OCI-LY7 (cell line): ENCODE results near the gene RAPGEF3. TPM values are rescaled to one million over a fixed set of nuclear protein-coding genes. Genes with fewer than 3 reads are reported as not detected.

ENCODE experiments used
- BruUV-seq: library from RNA; stranded (reverse); fragments of 400-500 nt; replicated peaks from 2 replicates; lab custom pipeline; 2021; lab: Mats Ljungman, UMichigan
- CTCF ChIA-PET: fragments of 300-600 bp; sonication (Branson Sonifier 250); formaldehyde crosslinking; loops from one replicate; lab custom pipeline; 2022; ENCODE audit warnings: antibody characterized with exemption; ENCODE audit not compliant: unreplicated experiment; lab: Charles Lee
- POLR2A ChIA-PET: fragments of 300-600 bp; sonication (Branson Sonifier 250); formaldehyde crosslinking; loops from one replicate; lab custom pipeline; 2022; ENCODE audit warnings: antibody characterized with exemption; lab: Charles Lee
- DNase-seq: peaks from one replicate; pipeline ENCODE4 v3.0.0-alpha.2; 2015; ENCODE audit warnings: low spot score
- H2AFZ ChIP-seq: fragments of 200-600 bp; sonication (generic), shearing (Covaris generic); 2 replicates; pipeline ENCODE4 v1.6.1; 2014; ENCODE audit warnings: mild to moderate bottlenecking, antibody characterized with exemption, low read length, moderate library complexity
- H3K27ac ChIP-seq: fragments of 200-600 bp; sonication (generic); 2 replicates; pipeline ENCODE4 v1.5.1; 2014; ENCODE audit warnings: mixed run types, low read depth, mild to moderate bottlenecking, moderate library complexity, low read length, inconsistent platforms; ENCODE audit not compliant: poor library complexity, severe bottlenecking
- H3K36me3 ChIP-seq: fragments of 200-600 bp; sonication (generic); 2 replicates; pipeline ENCODE4 v1.6.1; 2014; ENCODE audit warnings: mild to moderate bottlenecking, antibody characterized with exemption, low read length, moderate library complexity, mixed read lengths; ENCODE audit not compliant: insufficient read depth
- H3K4me1 ChIP-seq: fragments of 200-600 bp; sonication (generic); 2 replicates; pipeline ENCODE4 v1.5.1; 2014; ENCODE audit warnings: mild to moderate bottlenecking, low read length; ENCODE audit not compliant: insufficient read depth, poor library complexity, severe bottlenecking
- H3K4me2 ChIP-seq: fragments of 200-600 bp; sonication (generic); 2 replicates; pipeline ENCODE4 v1.6.1; 2014; ENCODE audit warnings: mild to moderate bottlenecking, low read length
- H3K4me3 ChIP-seq: fragments of 200-600 bp; sonication (generic); 2 replicates; pipeline ENCODE4 v1.5.1; 2014; ENCODE audit warnings: mild to moderate bottlenecking, low read depth, low read length; ENCODE audit not compliant: poor library complexity, severe bottlenecking
- H3K79me2 ChIP-seq: fragments of 200-600 bp; sonication (generic); 2 replicates; pipeline ENCODE4 v1.6.1; 2016; ENCODE audit warnings: low read depth, mild to moderate bottlenecking, low read length, moderate library complexity, mixed read lengths; ENCODE audit not compliant: insufficient read depth
- H3K9me2 ChIP-seq: fragments of 200-600 bp; sonication (generic); 2 replicates; pipeline ENCODE4 v1.6.1; 2016; ENCODE audit warnings: mild to moderate bottlenecking, low read length, mixed read lengths; ENCODE audit not compliant: insufficient read depth
- H3K9me3 ChIP-seq: fragments of 200-600 bp; sonication (generic); 2 replicates; pipeline ENCODE4 v1.6.1; 2014; ENCODE audit warnings: mild to moderate bottlenecking, mixed run types, low read length, mixed read lengths
- H4K20me1 ChIP-seq: fragments of 200-600 bp; sonication (generic); 2 replicates; pipeline ENCODE4 v1.6.1; 2014; ENCODE audit warnings: mild to moderate bottlenecking, antibody characterized with exemption, low read length, moderate library complexity, mixed read lengths; ENCODE audit not compliant: insufficient read depth
- EZH2phosphoT487 ChIP-seq: fragments of 200-600 bp; sonication (generic); IDR thresholded peaks from 2 replicates; pipeline ENCODE4 v1.6.1; 2018; ENCODE audit warnings: low read depth, borderline replicate concordance, mild to moderate bottlenecking, mixed run types, antibody characterized with exemption, low read length, moderate library complexity, mixed read lengths
- intact Hi-C: fragments of 100-400 bp; cut with micrococcal nuclease; formaldehyde crosslinking; loops from one replicate; pipeline ENCODE4 v1.10.0; 2022; ENCODE audit not compliant: unreplicated experiment
- total RNA-seq, 2 experiments: library from RNA; depleted of rRNA in 1 of 2; stranded (reverse); fragments of >200 nt in 1 of 2; shearing (Covaris generic) in 1 of 2; gene quantifications; 2 replicates each; pipeline ENCODE4 v1.2.3, GENCODE V29; 2014 to 2022
- TF ChIP-seq, protein P1 (sequence below): fragments of 200-600 bp; sonication (generic); conservative IDR thresholded peaks from 2 replicates; pipeline ENCODE4 v1.5.1; 2014; ENCODE audit warnings: mild to moderate bottlenecking, antibody characterized with exemption, low read length, moderate library complexity, mixed read lengths

The RAPGEF3 gene
- total RNA-seq, 2 experiments from 2014 or later, result 0.69 to 4.7 TPM

DNA sequence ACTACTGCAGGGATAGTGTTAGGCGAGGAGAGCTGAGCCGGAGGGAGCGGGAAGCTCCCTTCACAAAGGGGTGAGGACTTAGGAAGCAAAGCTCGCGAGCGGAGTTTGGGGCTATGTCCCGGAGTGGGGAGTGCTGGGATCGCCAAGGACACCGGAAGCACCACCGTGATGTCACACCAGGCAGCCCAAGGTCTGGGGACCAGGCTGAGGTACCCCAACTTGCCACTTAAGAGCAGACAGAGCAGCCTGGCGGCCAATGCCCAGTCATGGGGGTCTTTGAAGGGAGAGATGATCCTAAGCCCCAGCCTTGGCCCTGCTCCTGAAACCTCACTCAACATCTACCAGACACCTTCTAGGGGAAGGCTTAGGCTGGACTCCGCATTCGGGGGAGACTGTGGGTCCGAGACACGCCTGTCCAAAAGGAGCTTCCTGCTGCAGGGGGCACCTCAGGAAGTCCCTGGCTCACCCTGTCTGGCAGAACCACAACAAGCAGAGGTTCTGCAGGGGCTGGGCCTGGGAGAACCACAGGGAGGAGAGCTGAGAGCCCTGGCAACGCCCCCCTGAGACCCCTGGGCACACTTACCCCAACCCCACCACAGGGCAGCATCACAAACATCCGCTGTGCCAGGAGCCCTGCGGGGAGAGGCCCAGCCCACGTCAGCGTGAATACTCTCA is 32.1 kb upstream of the RAPGEF3 start:
- peaks cover 92% of the 10 kb centered on the region for H3K36me3 ChIP-seq
- no peaks in the 10 kb centered on the region for H3K9me3 ChIP-seq
- no peak overlapping the region for H3K4me2 ChIP-seq
- TF ChIP-seq, protein P1, sequence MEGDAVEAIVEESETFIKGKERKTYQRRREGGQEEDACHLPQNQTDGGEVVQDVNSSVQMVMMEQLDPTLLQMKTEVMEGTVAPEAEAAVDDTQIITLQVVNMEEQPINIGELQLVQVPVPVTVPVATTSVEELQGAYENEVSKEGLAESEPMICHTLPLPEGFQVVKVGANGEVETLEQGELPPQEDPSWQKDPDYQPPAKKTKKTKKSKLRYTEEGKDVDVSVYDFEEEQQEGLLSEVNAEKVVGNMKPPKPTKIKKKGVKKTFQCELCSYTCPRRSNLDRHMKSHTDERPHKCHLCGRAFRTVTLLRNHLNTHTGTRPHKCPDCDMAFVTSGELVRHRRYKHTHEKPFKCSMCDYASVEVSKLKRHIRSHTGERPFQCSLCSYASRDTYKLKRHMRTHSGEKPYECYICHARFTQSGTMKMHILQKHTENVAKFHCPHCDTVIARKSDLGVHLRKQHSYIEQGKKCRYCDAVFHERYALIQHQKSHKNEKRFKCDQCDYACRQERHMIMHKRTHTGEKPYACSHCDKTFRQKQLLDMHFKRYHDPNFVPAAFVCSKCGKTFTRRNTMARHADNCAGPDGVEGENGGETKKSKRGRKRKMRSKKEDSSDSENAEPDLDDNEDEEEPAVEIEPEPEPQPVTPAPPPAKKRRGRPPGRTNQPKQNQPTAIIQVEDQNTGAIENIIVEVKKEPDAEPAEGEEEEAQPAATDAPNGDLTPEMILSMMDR, result no peak
- no peak for TF ChIP-seq EZH2phosphoT487
- H2AFZ ChIP-seq, result no peak overlapping the region
- H3K4me3 ChIP-seq, result no peak overlapping the region
- no peaks in the 10 kb centered on the region for H3K4me1 ChIP-seq
- no peaks in the 10 kb centered on the region for H3K79me2 ChIP-seq
- POLR2A ChIA-PET, result interaction anchor here (0.6 kb wide), 1 partner anchor 61 kb away, joined by 4 read pairs; no protein-coding TSS in a partner anchor
- DNase-seq, result no peak
- CTCF ChIA-PET, result no interaction called here
- no peak overlapping the region for H3K27ac ChIP-seq
- no TSS peak for BruUV-seq
- no peaks in the 10 kb centered on the region for H3K9me2 ChIP-seq
- H4K20me1 ChIP-seq, result no peaks in the 10 kb centered on the region
- intact Hi-C loops, result no loop called here

DNA sequence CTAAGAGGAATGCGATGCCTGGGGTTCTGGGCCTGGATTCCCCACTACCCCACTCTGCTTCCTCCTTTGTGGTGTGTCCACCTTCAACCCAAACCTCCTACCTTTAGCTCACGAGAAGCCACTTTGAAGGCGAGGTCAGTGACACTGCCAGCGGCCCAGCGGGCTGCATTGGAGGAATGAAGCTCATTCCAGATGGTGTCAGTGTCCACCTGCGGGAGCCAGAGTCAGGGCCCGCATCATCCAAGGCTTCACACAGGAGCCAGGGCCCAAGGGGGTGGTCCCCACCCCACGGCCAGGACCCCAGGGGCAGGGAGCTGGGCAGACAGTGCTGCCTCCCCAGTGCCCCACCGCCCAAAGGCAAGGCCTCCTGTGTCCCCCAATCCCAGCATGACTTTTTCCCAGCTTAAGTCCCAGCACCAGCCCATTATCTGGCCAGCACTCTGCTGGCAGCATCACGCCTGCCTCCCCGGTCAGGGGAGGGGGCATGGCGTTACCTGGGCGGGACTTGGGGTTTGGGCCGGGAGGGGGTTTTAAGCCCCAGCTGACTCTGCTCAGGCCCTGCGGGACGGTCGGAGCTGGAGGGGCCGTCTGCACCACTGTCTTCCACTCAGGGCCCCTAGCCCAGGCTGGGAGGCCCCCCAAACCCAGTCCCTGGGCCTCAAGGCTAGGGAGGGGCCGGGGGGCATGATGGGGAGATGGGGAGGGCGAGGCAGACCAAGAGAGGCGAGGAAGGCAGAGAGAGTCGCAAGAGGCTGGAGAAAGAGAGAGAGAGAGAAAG is 31.2 kb upstream of the RAPGEF3 start:
- ChIA-PET POLR2A (no interaction called here), CTCF (no interaction called here)
- no peaks in the 10 kb centered on the region for H3K4me1 ChIP-seq
- H3K36me3 ChIP-seq, result peaks cover 92% of the 10 kb centered on the region
- no peaks in the 10 kb centered on the region for H3K79me2 ChIP-seq
- no peaks in the 10 kb centered on the region for H3K9me2 ChIP-seq
- DNase-seq, result no peak
- no peak for TF ChIP-seq EZH2phosphoT487
- TF ChIP-seq, protein P1, result no peak
- no peaks in the 10 kb centered on the region for H4K20me1 ChIP-seq
- H3K27ac ChIP-seq, result no peak overlapping the region
- H3K9me3 ChIP-seq, result no peaks in the 10 kb centered on the region
- H3K4me2 ChIP-seq, result no peak overlapping the region
- intact Hi-C loops, result no loop called here
- no peak overlapping the region for H3K4me3 ChIP-seq
- no peak overlapping the region for H2AFZ ChIP-seq
- BruUV-seq, result no TSS peak

DNA sequence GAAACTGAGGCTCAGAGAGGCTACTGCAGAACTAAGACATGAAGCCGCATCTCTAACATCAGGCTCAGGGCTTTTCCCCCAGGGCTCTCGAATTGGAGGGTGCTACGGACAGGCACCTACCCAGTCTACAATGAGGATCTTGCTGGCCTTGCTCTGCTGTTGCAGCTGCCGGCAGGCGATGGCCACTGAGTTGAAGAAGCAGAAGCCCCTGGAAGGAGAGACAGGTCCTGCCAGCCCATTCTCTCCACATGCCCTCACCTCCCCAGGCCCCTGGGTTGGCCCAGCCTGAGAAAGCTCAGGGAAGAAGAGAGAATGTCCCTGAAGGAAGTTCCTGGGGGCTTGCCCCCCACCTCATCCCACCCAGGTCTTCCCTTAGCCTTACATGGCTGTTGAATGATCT is 30.5 kb upstream of the RAPGEF3 start:
- no peak overlapping the region for H2AFZ ChIP-seq
- H3K4me3 ChIP-seq, result no peak overlapping the region
- no peak overlapping the region for H3K4me2 ChIP-seq
- no TSS peak for BruUV-seq
- intact Hi-C loops, result no loop called here
- peaks cover 92% of the 10 kb centered on the region for H3K36me3 ChIP-seq
- no peaks in the 10 kb centered on the region for H3K79me2 ChIP-seq
- no peaks in the 10 kb centered on the region for H3K9me3 ChIP-seq
- no peak for DNase-seq
- H3K4me1 ChIP-seq, result no peaks in the 10 kb centered on the region
- CTCF ChIA-PET, result no interaction called here
- TF ChIP-seq, protein P1, result no peak
- TF ChIP-seq EZH2phosphoT487, result no peak
- H4K20me1 ChIP-seq, result no peaks in the 10 kb centered on the region
- no peak overlapping the region for H3K27ac ChIP-seq
- H3K9me2 ChIP-seq, result no peaks in the 10 kb centered on the region
- POLR2A ChIA-PET, result no interaction called here
